SK-N-SH treated with all-trans-retinoic acid at 6 μM for 48 hours (cell line): ENCODE results near the gene NSRP1.

Experiments
- PATZ1 ChIP-seq: fragments of 250-450 bp; sonication (Bioruptor Pico); IDR thresholded peaks from 2 replicates; pipeline ENCODE4 v1.8.0; 2020; ENCODE audit warnings: mild to moderate bottlenecking, moderate library complexity, borderline replicate concordance
- RARB ChIP-seq: fragments of 250-450 bp; sonication (Bioruptor Pico); IDR thresholded peaks from 2 replicates; pipeline ENCODE4 v1.8.0; 2021; ENCODE audit warnings: mild to moderate bottlenecking, moderate library complexity

GRCh38 chr17:30222721-30223175, 106.1 kb downstream of the NSRP1 start:
- TF ChIP-seq PATZ1 (CRISPR knock-in tag) (no peak), RARB (no peak)
